Esophagus muscularis mucosa (tissue), 4 donors: ENCODE results near the gene RTP5. TPM values are rescaled to one million over a fixed set of nuclear protein-coding genes. Genes with fewer than 3 reads are reported as not detected.

ENCODE experiments used
- DNase-seq: peaks from one replicate; pipeline ENCODE4 v3.0.0-alpha.2; 2017; ENCODE audit errors: extremely low spot score
- H3K27ac ChIP-seq, 4 donors: fragments of 200-600 bp; sonication (generic); replicated peaks in 1 of 4; 1 replicate in 3 of 4; 2 replicates in 1 of 4; pipeline ENCODE4 v1.5.1; 2016 to 2019; ENCODE audit warnings: mild to moderate bottlenecking in 1 of 4
- H3K27me3 ChIP-seq, 4 donors: fragments of 200-600 bp; sonication (generic); one replicate each; pipeline versions ENCODE4 v1.5.1 to v1.6.0; 2016 to 2019
- H3K36me3 ChIP-seq, 4 donors: fragments of 200-600 bp; sonication (generic); one replicate each; pipeline ENCODE4 v1.5.1; 2016 to 2019
- H3K4me1 ChIP-seq, 4 donors: fragments of 200-600 bp; sonication (generic); one replicate each; pipeline ENCODE4 v1.5.1; 2016 to 2019
- H3K4me3 ChIP-seq, 4 donors: fragments of 200-600 bp; sonication (generic); 1 replicate in 2 of 4; 2 replicates in 2 of 4; pipeline ENCODE4 v1.5.1; 2016 to 2019; ENCODE audit warnings: mild to moderate bottlenecking in 4 of 4, moderate library complexity in 1 of 4
- H3K9me3 ChIP-seq, 4 donors: fragments of 200-600 bp; sonication (generic); 1 replicate in 3 of 4; 2 replicates in 1 of 4; pipeline ENCODE4 v1.5.1; 2016 to 2019
- CTCF ChIP-seq, 3 experiments: fragments of 200-600 bp in 2 of 3; fragments of 450-650 bp in 1 of 3; sonication (generic) in 2 of 3; IDR thresholded peaks; one replicate each; pipeline ENCODE4 v1.5.1; 2017 to 2019; ENCODE audit warnings: antibody characterized with exemption in 3 of 3, mild to moderate bottlenecking in 2 of 3, moderate library complexity in 1 of 3
- EP300 ChIP-seq: sonication (generic); formaldehyde crosslinking; IDR thresholded peaks from one replicate; pipeline ENCODE4 v1.6.1; 2017; ENCODE audit warnings: antibody characterized with exemption
- POLR2A ChIP-seq: fragments of 450-650 bp; IDR thresholded peaks from one replicate; pipeline ENCODE4 v1.6.1; 2017; ENCODE audit warnings: antibody characterized with exemption, moderate library complexity, mild to moderate bottlenecking, low read depth
- POLR2AphosphoS5 ChIP-seq, 2 donors: sonication (generic); formaldehyde crosslinking; IDR thresholded peaks; one replicate each; pipeline ENCODE4 v1.6.1; 2017; ENCODE audit warnings: antibody characterized with exemption in 2 of 2
- WGBS: methylation state at CpG from one replicate; pipeline ENCODE4 v1.1.5; 2018; 5-methylcytosine and 5-hydroxymethylcytosine counted together
- intact Hi-C: fragments of 100-400 bp; cut with DNase I; formaldehyde crosslinking; loops from one replicate; pipeline ENCODE4 v1.15.1; 2023
- total RNA-seq, 4 donors: library from RNA; depleted of rRNA; stranded (reverse); fragments of >200 nt; gene quantifications; one replicate each; pipeline versions ENCODE4 v1.1.0 to v1.2.1, GENCODE V29; 2016

Gene RTP5
- total RNA-seq, 4 donors from 2014 or later: 0.17 TPM; not detected in 3

GRCh38 chr2:241902357-241902991 is 32.9 kb downstream of the RTP5 start:
- 58% methylated on average over 17 of the region's 48 CpGs for WGBS
- H3K27me3 ChIP-seq: peaks cover 0 to 25% (median 0%) of the 10 kb centered on the region in 4 donors
- peak overlapping the region; percentile 29 to 53 (median 46) for H3K4me3 ChIP-seq
- no peak for DNase-seq
- intact Hi-C loops: no loop called here
- H3K9me3 ChIP-seq: no peaks in the 10 kb centered on the region
- no peak overlapping the region for H3K27ac ChIP-seq
- no peak for TF ChIP-seq CTCF (IDR thresholded peaks at IDR 0.05)
- no peak for TF ChIP-seq POLR2AphosphoS5 (IDR thresholded peaks at IDR 0.05)
- H3K4me1 ChIP-seq: peaks cover 14 to 43% (median 31%) of the 10 kb centered on the region in 4 donors
- no peaks in the 10 kb centered on the region for H3K36me3 ChIP-seq

GRCh38 chr2:241903121-241904010 is 33.8 kb downstream of the RTP5 start:
- Histone ChIP-seq H3K9me3 (no peaks in the 10 kb centered on the region), H3K27me3 (peaks cover 0 to 25% (median 0%) of the 10 kb centered on the region in 4 donors), H3K27ac (no peak overlapping the region), H3K4me1 (peaks cover 14 to 43% (median 31%) of the 10 kb centered on the region in 4 donors), H3K36me3 (no peaks in the 10 kb centered on the region), H3K4me3 (no peak overlapping the region)
- intact Hi-C loops: no loop called here
- DNase-seq: no peak
- WGBS: 94% methylated on average over 33 of the region's 40 CpGs
- TF ChIP-seq POLR2AphosphoS5 (IDR thresholded peaks at IDR 0.05) (no peak), CTCF (IDR thresholded peaks at IDR 0.05) (no peak), POLR2A (no peak), EP300 (no peak)

GRCh38 chr2:241904011-241904718 is 34.6 kb downstream of the RTP5 start:
- Histone ChIP-seq H3K36me3 (no peaks in the 10 kb centered on the region), H3K4me1 (peaks cover 9 to 37% (median 24%) of the 10 kb centered on the region in 4 donors), H3K9me3 (no peaks in the 10 kb centered on the region), H3K4me3 (no peak overlapping the region), H3K27me3 (peaks cover 0 to 25% (median 0%) of the 10 kb centered on the region in 4 donors), H3K27ac (no peak overlapping the region)
- intact Hi-C loops: no loop called here
- WGBS: 90% methylated on average over 17 of the region's 19 CpGs
- DNase-seq: no peak
- TF ChIP-seq POLR2A: no peak
- TF ChIP-seq POLR2AphosphoS5 (IDR thresholded peaks at IDR 0.05): no peak

GRCh38 chr2:241904791-241905710 is 35.5 kb downstream of the RTP5 start:
- Histone ChIP-seq H3K27ac (no peak overlapping the region), H3K27me3 (peaks cover 0 to 25% (median 0%) of the 10 kb centered on the region in 4 donors), H3K9me3 (no peaks in the 10 kb centered on the region), H3K36me3 (no peaks in the 10 kb centered on the region), H3K4me3 (no peak overlapping the region), H3K4me1 (peaks cover 5 to 28% (median 17%) of the 10 kb centered on the region in 4 donors)
- DNase-seq: no peak
- WGBS: 91% methylated on average over 27 of the region's 29 CpGs
- intact Hi-C loops: no loop called here
- TF ChIP-seq POLR2A: no peak
- no peak for TF ChIP-seq CTCF (IDR thresholded peaks at IDR 0.05)
- TF ChIP-seq EP300: no peak
- no peak for TF ChIP-seq POLR2AphosphoS5 (IDR thresholded peaks at IDR 0.05)
